Measurements from ENCODE around the gene ASIC1. TPM values are rescaled to one million over a fixed set of nuclear protein-coding genes. Genes with fewer than 3 reads are reported as not detected.

Gene ASIC1
- total and polyA plus RNA-seq, 8 donors: 0.45 to 3.5 (median 1.2) TPM; not detected in 1

DNA sequence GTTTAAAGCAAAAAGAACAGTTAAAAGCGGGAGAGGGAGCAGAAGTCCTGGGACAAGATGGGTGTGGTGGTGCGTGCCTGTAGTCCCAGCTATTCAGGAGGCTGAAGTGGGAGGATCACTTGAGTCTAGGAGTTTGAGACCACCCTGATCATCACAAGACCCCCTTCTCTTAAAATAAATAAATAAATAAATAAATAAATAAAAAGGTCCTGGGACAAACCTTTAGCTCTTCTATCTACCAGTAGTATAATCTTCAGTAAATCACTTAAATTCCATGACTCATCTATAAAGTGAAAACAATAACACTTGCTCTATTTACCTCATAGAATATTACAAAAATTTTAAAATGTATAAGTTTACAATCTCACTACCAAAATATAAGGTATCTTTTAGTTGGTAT is 37.9 kb upstream of the ASIC1 start:
- Histone ChIP-seq H3K36me3 (peaks cover 0 to 6% (median 2%) of the 10 kb centered on the region in 4 donors), H3K4me3 (no peak overlapping the region), H3K9me3 (no peaks in the 10 kb centered on the region), H3K4me1 (peaks cover 0 to 35% (median 18%) of the 10 kb centered on the region in 4 donors), H3K27me3 (no peaks in the 10 kb centered on the region), H3K27ac (no peak overlapping the region)
- intact Hi-C loops (cut with DNase I; ENCODE audit: low total_unique reads): no loop called here
- DNase-seq: no peak
- TF ChIP-seq, protein P1, sequence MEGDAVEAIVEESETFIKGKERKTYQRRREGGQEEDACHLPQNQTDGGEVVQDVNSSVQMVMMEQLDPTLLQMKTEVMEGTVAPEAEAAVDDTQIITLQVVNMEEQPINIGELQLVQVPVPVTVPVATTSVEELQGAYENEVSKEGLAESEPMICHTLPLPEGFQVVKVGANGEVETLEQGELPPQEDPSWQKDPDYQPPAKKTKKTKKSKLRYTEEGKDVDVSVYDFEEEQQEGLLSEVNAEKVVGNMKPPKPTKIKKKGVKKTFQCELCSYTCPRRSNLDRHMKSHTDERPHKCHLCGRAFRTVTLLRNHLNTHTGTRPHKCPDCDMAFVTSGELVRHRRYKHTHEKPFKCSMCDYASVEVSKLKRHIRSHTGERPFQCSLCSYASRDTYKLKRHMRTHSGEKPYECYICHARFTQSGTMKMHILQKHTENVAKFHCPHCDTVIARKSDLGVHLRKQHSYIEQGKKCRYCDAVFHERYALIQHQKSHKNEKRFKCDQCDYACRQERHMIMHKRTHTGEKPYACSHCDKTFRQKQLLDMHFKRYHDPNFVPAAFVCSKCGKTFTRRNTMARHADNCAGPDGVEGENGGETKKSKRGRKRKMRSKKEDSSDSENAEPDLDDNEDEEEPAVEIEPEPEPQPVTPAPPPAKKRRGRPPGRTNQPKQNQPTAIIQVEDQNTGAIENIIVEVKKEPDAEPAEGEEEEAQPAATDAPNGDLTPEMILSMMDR (IDR thresholded peaks at IDR 0.05): no peak
- TF ChIP-seq POLR2AphosphoS5 (IDR thresholded peaks at IDR 0.05): no peak
- no peak for TF ChIP-seq EP300 (IDR thresholded peaks at IDR 0.05)
- no peak for TF ChIP-seq POLR2A (IDR thresholded peaks at IDR 0.05)
- WGBS, 5 donors: 93 to 98% (median 98%) methylated on average over 2 of the region's 2 CpGs

DNA sequence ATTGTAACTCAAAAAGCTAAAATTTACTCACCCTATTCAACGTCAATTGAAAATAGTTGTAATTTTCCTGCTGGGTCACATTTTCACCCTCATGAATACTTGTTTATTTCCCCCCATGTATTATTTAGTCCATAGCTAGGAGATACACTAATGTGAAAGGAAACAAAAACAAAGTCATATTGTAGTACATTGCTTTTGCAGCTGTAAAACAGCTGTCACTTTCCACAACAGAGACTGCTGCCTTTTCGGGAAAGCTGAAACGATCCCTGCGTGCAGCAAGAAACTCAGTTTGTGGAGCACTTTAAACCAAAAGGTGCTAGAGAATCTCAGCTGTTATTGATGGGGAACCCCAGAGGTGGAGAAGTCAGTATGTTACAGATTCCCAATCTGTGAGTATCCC is 36.4 kb upstream of the ASIC1 start:
- peaks cover 0 to 45% (median 26%) of the 10 kb centered on the region in 4 donors for H3K4me1 ChIP-seq
- intact Hi-C loops (cut with DNase I; ENCODE audit: low total_unique reads): no loop called here
- peak in 1 of 2 donors; percentile 15 for DNase-seq
- peaks cover 0 to 2% (median 0%) of the 10 kb centered on the region in 4 donors for H3K36me3 ChIP-seq
- TF ChIP-seq POLR2AphosphoS5 (IDR thresholded peaks at IDR 0.05) (no peak), EP300 (IDR thresholded peaks at IDR 0.05) (no peak), POLR2A (IDR thresholded peaks at IDR 0.05) (no peak)
- TF ChIP-seq, protein P1 (IDR thresholded peaks at IDR 0.05): no peak
- no peak overlapping the region for H3K4me3 ChIP-seq
- H3K27me3 ChIP-seq: no peaks in the 10 kb centered on the region
- H3K27ac ChIP-seq: peak overlapping the region in 2 of 5 donors; percentile 18 to 37
- H3K9me3 ChIP-seq: no peaks in the 10 kb centered on the region
- WGBS, 5 donors: 65 to 89% (median 70%) methylated on average over 4 of the region's 4 CpGs

GRCh38 chr12:50022903-50023302 is 34.5 kb upstream of the ASIC1 start:
- intact Hi-C loops (cut with DNase I; ENCODE audit: low total_unique reads): no loop called here
- Histone ChIP-seq H3K27ac (no peak overlapping the region), H3K4me1 (peaks cover 0 to 30% (median 16%) of the 10 kb centered on the region in 4 donors), H3K27me3 (no peaks in the 10 kb centered on the region), H3K9me3 (no peaks in the 10 kb centered on the region), H3K36me3 (no peaks in the 10 kb centered on the region), H3K4me3 (no peak overlapping the region)
- WGBS, 5 donors: 97 to 100% (median 98%) methylated on average over 1 of the region's 1 CpG
- DNase-seq: no peak
- TF ChIP-seq EP300 (IDR thresholded peaks at IDR 0.05) (no peak), POLR2A (IDR thresholded peaks at IDR 0.05) (no peak), POLR2AphosphoS5 (IDR thresholded peaks at IDR 0.05) (no peak)
- TF ChIP-seq, protein P1 (IDR thresholded peaks at IDR 0.05): no peak

- intact Hi-C loops (cut with DNase I; ENCODE audit: low total_unique reads): no loop called here
- WGBS, 5 donors: 66 to 76% (median 68%) methylated on average over 8 of the region's 8 CpGs
These were observed 33.2 kb upstream of the ASIC1 start for GRCh38 chr12:50024227-50024626.

More at GRCh38 chr12:50024227-50024626, 33.2 kb upstream of the ASIC1 start:
- no peaks in the 10 kb centered on the region for H3K36me3 ChIP-seq
- no peaks in the 10 kb centered on the region for H3K27me3 ChIP-seq
- H3K9me3 ChIP-seq: no peaks in the 10 kb centered on the region
- no peak overlapping the region for H3K27ac ChIP-seq
- H3K4me3 ChIP-seq: peak overlapping the region in 3 of 4 donors; percentile 65 to 91 (median 91)
- peaks cover 0 to 25% (median 14%) of the 10 kb centered on the region in 4 donors for H3K4me1 ChIP-seq
- DNase-seq: no peak
- TF ChIP-seq, protein P1 (IDR thresholded peaks at IDR 0.05): no peak
- TF ChIP-seq POLR2AphosphoS5 (IDR thresholded peaks at IDR 0.05): no peak
- TF ChIP-seq POLR2A (IDR thresholded peaks at IDR 0.05): no peak
- no peak for TF ChIP-seq EP300 (IDR thresholded peaks at IDR 0.05)

Data from stomach (tissue), 9 donors.